Dedifferentiated amniotic fluid mesenchymal stem cell (primary cell): ENCODE measurements around the gene ISM2.
"Not testable (repeated sequence)": the region's sequence is repeated elsewhere in the genome, so short reads cannot be mapped to it uniquely, and the experiment has no call there.

ENCODE experiments used
- DNase-seq: peaks from one replicate; pipeline ENCODE4 v3.0.0-alpha.2; 2016; ENCODE audit errors: extremely low spot score

ISM2 gene

GRCh38 chr14:77498120-77498979 lies at the start of gene ISM2:
Gene ISM2, minus strand, starts transcription at chr14:77498816. Its CDS starts 23 bp downstream, at chr14:77498793.
- DNase-seq, result no peak

GRCh38 chr14:77547512-77548180 lies 49.0 kb upstream of the ISM2 start:
- no peak for DNase-seq

DNA sequence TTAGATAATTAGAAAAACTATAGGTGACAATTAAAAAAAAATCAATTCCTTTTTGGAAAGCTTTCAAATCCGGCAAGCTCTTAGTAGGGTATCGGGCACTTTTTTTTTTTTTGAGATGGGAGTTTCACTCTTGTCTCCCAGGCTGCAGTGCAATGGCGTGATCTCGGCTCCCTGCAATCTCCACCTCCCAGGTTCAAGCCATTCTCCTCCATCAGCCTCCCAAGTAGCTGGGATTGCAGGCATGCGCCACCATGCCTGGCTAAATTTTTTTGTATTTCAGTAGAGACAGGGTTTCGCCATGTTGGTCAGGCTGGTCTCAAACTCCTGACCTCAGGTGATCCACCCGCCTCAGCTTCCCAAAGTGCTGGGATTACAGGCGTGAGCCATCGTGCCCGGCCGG lies 46.6 kb upstream of the ISM2 start:
- DNase-seq, result not testable (repeated sequence)

DNA sequence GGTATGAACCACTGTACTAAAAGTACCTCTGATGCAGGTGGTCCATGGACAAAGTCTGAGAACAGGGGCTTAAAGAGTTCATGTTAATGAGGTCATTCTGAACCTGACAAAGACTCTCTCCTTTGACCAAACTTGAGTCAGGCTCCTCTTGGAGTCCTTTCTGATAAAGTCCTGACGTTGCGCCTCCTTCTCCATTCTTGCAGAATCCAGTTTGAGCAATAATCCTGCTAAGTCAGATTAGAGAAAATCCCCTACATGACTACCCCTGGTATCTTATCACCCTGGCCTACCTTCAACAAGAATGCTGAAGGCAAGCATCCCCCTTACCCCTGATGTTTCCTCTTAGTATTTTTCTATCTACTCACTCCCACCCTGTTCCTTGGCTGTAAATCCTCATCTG lies 46.0 kb upstream of the ISM2 start:
- no peak for DNase-seq

GRCh38 chr14:77543637-77544334 lies 45.2 kb upstream of the ISM2 start:
- no peak for DNase-seq

- DNase-seq, result no peak
These were observed 44.6 kb upstream of the ISM2 start for GRCh38 chr14:77543240-77543551.

DNA sequence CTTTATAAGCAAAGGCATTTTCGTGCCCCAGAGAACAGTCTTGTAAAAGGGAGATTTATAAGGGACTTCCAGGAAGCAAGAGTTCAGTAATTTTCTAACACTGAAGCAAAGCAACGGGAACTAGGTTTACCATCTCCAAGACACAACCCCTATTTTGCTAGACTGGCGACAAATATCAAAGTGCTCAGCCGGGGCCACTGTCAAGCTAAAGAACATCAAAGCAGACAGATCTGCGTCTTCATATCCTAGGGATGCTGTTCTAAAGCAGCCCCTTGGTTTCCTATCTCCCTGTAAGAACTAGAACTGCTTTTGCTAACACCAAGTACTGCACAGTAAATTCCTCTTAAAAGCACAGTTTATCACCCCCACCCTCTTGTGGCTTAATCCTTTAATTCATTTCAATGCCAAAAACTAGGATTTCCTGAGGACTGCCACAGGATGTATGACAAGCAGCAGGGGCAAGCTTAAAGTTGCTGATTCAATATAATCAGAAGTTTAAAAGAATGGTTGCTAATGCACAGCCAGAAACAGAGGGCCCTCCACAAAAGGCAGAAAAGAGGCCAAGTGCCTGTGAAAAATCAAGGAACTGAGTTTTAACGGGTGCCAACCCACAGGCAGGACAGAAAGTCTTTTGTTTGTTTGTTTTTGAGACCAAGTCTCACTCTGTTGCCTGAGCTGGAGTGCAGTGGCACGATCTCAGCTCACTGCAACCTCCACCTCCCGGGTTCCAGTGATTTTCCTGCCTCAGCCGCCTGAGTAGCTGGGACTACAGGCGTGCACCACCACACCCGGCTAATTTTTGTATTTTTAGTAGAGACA lies 44.0 kb upstream of the ISM2 start:
- no peak for DNase-seq

DNA sequence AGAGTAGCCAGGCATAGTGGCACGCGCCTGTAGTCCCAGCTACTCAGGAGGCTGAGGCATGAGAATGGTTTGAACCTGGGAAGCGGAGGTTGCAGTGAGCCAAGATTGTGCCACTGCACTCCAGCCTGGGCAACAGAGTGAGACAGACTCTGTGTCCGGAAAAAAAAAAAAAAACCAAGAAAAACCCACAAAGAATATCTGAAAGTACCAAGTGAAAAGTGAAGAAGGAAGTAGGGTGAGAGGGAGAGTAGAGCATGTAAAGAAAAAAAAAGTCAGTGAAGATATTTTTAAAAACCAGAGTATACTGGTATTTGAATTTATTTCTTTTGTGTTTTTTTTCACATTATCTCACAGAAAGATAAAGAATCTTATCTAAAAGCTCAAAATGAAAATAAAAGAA lies 43.3 kb upstream of the ISM2 start:
- DNase-seq, result no peak

DNA sequence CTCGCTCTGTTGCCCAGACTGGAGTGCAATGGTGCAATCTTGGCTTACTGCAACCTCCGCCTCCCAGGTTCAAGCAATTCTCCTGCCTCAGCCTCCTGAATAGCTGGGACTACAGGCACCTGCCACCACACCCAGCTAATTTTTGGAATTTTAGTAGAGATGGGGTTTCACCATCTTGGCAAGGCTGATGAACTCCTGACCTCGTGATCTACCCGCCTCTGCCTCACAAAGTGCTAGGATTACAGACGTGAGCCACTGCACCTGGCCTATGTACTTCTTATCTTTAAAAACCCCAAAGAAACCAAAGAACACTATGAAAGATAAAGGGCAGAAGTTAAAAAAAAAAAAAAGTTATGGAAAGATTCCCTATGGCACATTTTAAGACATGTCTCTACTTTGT lies 38.3 kb upstream of the ISM2 start:
- not testable (repeated sequence) for DNase-seq

- no peak for DNase-seq
These were observed 32.5 kb upstream of the ISM2 start for GRCh38 chr14:77531071-77531470.

DNA sequence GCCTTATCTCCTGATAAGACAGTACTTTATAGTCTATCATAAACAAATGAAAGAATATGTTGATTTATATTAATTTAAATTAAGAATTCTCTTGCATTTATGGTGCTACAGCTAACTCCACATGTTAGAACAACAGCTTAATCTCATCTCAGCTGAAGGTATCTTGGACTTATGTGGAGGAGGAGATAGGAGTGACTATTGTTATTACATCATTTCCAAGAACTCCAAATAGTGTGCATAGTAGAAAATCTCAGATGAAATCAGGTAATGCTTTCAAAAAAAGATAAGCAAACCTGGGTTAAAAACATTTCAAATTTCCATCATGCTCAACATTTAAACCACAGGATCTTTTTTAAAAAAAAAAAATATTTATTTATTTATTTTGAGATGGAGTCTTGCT lies 31.3 kb upstream of the ISM2 start:
- no peak for DNase-seq

- no peak for DNase-seq
These were observed 30.6 kb upstream of the ISM2 start for GRCh38 chr14:77529213-77529612.

DNA sequence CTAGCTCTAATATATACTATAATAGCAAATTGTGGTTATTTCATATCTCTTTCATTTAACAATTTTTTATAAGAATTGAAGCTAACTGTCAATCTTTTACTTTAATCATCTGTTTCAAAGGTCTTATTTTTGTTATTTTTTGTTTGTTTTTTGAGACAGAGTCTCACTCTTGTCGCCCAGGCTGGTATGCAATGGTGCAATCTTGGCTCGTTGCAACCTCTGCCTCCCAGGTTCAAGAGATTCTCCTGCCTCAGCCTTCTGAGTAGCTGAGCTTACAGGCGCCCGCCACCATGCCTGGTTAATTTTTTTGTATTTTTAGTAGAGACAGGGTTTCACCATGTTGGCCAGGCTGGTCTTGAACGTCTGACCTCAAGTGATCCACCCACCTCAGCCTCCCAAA lies 30.1 kb upstream of the ISM2 start:
- DNase-seq, result not testable (repeated sequence)

- no peak for DNase-seq
These were observed 27.6 kb upstream of the ISM2 start for GRCh38 chr14:77526266-77526665.

DNA sequence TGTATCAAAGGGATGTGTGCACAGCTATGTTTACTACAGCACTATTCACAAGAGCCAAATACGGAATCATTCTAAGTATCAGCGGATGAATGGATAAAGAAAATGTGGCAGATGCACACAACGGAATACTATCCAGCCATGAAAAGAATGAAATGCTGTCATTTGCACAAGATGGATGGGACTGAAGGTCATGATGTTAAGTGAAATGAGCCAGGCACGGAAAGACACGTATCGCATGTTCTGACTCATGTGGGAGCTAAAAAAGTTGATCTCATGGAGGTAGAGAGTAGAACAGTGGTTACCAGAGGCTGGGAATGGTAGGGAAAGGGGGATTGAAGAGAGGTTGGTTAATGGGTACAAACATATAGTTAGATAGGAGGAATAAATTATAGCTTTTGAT lies 25.9 kb upstream of the ISM2 start:
- DNase-seq, result no peak

- no peak for DNase-seq
These were observed 24.5 kb upstream of the ISM2 start for GRCh38 chr14:77523109-77523508.

DNA sequence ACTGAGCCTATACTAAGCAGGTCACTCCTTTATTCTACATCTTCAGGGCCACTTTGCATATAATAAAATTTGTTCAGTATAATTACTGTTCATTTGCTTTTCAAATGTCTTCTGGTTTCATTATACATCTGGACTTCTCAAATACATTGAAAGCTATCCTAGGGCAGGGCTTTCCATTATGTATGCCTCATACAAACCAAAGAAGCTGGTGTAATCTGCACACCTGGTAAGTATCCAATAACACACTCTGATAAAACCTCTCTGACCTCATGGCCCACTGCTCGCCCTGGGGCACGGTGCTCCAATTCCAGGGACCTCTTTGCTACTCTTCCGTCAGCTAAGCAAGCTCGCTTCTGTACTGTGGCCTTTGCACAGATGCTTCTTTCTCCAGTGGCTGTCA lies 21.9 kb upstream of the ISM2 start:
- DNase-seq, result no peak

DNA sequence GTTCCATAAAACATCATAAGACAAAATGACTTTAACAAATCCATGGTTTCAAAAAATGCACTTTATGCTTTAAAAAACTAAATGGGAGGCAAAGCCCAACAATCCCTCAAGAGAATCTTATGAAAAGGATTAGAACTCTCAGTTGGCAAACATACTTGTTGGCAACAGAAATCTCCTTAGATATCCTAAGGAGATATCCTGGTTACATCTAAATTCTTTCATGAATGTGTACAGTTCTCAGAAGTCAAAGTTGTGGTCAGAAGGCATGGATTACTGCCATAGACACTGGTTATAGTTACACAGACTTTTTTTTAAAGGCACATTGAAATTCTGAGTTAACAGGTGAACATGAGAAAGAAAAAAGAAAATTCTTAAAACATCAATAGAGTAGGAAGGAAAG lies 17.5 kb upstream of the ISM2 start:
- DNase-seq, result no peak

DNA sequence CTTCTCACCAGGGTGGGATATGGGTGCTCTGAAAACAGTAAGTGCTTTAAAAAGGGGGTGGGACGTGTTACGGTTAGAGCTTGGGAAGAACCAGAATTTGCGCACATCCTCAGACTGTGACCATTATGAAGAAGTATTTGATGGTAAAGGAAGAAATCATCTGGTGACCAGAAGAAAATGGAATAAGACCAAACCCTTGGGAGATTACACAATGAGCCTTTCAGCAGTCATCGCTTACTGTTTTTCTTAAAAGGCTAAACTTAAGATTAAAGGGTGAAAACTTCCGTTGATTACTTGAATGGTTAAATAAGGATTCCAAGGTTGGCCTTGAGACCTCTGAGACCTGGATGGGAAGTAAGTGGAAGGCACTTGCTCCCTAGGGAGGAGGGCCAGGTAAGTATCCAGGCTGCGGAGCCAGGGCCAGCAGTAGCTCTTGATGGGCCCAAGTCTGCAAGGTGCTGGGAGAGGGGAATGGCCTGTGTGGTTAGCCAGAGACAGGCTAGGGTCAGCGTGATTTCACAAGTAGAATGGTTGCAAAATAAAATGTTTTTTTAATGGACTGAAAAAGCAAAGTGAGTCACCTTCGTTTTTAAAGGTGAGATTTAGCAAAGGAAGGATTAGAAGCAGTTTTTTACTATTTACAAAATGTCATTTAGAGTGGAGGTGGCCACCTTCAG lies 13.0 kb upstream of the ISM2 start:
- DNase-seq, result no peak

- DNase-seq, result no peak
These were observed 10.8 kb upstream of the ISM2 start for GRCh38 chr14:77509366-77509765.

DNA sequence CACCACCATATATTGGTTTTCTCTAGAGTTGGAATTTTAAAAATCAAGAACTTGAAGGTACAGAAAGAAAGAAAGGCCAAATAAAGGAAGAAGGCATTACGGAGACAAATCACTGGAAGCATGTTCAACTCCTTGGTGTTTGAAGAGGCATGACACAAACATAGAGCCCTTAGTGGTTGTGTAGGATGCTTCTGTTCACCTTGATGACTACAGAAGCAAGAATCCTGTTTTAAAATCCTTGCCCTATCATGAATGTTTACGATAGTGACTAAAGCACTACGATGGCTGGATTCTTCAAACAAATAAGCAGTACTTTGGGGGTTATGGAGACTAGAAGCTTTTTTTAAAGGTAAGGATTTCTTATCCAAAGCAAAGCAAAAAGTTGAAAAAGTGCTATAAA lies 10.3 kb upstream of the ISM2 start:
- DNase-seq, result no peak
